ENCODE results near the gene EMC9. TPM values are rescaled to one million over a fixed set of nuclear protein-coding genes. Genes with fewer than 3 reads are reported as not detected.

EMC9 gene
- total and polyA plus RNA-seq, 4 donors, result 4.6 to 29.4 (median 20.0) TPM

DNA sequence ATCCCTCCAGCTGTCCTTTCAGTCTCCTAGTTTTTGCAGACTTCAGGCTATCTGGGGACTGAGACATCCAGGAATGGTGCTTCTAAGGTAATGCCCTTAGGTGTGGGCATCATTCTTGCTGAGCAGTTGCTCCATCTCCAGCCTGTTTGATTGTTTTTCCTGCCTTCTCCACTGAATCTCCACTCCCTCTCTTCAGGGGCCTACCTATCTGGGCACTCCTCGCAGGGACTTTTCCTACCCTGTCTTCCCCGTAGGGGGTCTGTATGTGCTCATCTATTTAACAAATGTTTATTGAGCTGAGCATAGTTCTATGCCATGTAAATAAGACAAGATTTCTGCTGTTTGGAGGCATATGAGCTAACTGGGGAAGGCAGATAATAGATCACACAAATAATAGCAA lies 8.4 kb downstream of the EMC9 start:
- Histone ChIP-seq H3K36me3 (ENCODE audit: control insufficient read depth in 4 of 4, insufficient read depth in 4 of 4, low read length in 4 of 4) (peaks cover 0 to 8% (median 5%) of the 10 kb centered on the region in 4 donors), H3K4me1 (ENCODE audit: control insufficient read depth in 5 of 5, insufficient read depth in 5 of 5, low read length in 5 of 5) (peaks cover 0 to 18% (median 7%) of the 10 kb centered on the region in 5 donors), H3K9me3 (ENCODE audit: control insufficient read depth in 4 of 4, insufficient read depth in 3 of 4, low read length in 3 of 4) (no peaks in the 10 kb centered on the region), H3K4me3 (no peak overlapping the region), H3K27ac (ENCODE audit: low read depth in 1 of 2, low read length in 1 of 2) (peak overlapping the region in 1 of 2 donors; percentile 93), H3K9ac (ENCODE audit: insufficient read depth in 1 of 2, low read length in 2 of 2) (no peak overlapping the region), H3K27me3 (ENCODE audit: control insufficient read depth in 3 of 3, insufficient read depth in 3 of 3, low read length in 2 of 3) (no peaks in the 10 kb centered on the region)
- 93 to 95% methylated on average over 2 of the region's 2 CpGs for WGBS, 2 donors
- ATAC-seq (ENCODE audit: insufficient read depth, low FRiP score) (no peak), DNase-seq (no peak)
- TF ChIP-seq, protein P1, sequence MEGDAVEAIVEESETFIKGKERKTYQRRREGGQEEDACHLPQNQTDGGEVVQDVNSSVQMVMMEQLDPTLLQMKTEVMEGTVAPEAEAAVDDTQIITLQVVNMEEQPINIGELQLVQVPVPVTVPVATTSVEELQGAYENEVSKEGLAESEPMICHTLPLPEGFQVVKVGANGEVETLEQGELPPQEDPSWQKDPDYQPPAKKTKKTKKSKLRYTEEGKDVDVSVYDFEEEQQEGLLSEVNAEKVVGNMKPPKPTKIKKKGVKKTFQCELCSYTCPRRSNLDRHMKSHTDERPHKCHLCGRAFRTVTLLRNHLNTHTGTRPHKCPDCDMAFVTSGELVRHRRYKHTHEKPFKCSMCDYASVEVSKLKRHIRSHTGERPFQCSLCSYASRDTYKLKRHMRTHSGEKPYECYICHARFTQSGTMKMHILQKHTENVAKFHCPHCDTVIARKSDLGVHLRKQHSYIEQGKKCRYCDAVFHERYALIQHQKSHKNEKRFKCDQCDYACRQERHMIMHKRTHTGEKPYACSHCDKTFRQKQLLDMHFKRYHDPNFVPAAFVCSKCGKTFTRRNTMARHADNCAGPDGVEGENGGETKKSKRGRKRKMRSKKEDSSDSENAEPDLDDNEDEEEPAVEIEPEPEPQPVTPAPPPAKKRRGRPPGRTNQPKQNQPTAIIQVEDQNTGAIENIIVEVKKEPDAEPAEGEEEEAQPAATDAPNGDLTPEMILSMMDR (IDR thresholded peaks at IDR 0.05; ENCODE audit: control extremely low read depth, extremely low read depth), result no peak

DNA sequence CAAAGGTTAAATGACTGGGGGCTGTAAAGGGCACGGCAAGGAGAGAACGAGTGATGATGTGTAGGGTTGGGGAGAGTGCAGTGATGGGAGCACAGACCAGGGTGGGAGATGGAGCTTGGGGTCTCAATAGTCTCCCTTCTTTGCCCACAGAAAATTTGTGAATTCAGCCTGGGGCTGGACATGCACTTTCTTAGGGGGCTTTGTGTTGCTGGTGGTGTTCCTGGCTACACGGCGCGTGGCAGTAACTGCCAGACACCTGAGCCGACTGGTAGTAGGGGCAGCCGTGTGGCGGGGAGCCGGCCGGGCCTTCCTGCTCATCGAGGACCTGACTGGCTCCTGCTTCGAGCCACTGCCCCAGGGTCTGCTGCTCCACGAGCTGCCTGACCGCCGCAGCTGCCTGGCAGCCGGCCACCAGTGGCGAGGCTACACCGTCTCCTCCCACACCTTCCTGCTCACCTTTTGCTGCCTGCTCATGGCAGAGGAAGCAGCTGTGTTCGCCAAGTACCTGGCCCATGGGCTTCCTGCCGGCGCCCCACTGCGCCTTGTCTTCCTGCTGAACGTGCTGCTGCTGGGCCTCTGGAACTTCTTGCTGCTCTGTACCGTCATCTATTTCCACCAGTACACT lies 9.2 kb downstream of the EMC9 start:
- peaks cover 0 to 17% (median 7%) of the 10 kb centered on the region in 5 donors for H3K4me1 ChIP-seq (ENCODE audit: control insufficient read depth in 5 of 5, insufficient read depth in 5 of 5, low read length in 5 of 5)
- peak overlapping the region in 1 of 2 donors; percentile 93 for H3K27ac ChIP-seq (ENCODE audit: low read depth in 1 of 2, low read length in 1 of 2)
- H3K4me3 ChIP-seq, result no peak overlapping the region
- 61 to 76% methylated on average over 24 of the region's 24 CpGs for WGBS, 2 donors
- DNase-seq (no peak), ATAC-seq (ENCODE audit: insufficient read depth, low FRiP score) (no peak)
- no peaks in the 10 kb centered on the region for H3K27me3 ChIP-seq (ENCODE audit: control insufficient read depth in 3 of 3, insufficient read depth in 3 of 3, low read length in 2 of 3)
- TF ChIP-seq, protein P1 (IDR thresholded peaks at IDR 0.05; ENCODE audit: control extremely low read depth, extremely low read depth), result no peak
- H3K36me3 ChIP-seq (ENCODE audit: control insufficient read depth in 4 of 4, insufficient read depth in 4 of 4, low read length in 4 of 4), result peaks cover 0 to under 1% (median 0%) of the 10 kb centered on the region in 4 donors
- H3K9me3 ChIP-seq (ENCODE audit: control insufficient read depth in 4 of 4, insufficient read depth in 3 of 4, low read length in 3 of 4), result no peaks in the 10 kb centered on the region
- no peak overlapping the region for H3K9ac ChIP-seq (ENCODE audit: insufficient read depth in 1 of 2, low read length in 2 of 2)

DNA sequence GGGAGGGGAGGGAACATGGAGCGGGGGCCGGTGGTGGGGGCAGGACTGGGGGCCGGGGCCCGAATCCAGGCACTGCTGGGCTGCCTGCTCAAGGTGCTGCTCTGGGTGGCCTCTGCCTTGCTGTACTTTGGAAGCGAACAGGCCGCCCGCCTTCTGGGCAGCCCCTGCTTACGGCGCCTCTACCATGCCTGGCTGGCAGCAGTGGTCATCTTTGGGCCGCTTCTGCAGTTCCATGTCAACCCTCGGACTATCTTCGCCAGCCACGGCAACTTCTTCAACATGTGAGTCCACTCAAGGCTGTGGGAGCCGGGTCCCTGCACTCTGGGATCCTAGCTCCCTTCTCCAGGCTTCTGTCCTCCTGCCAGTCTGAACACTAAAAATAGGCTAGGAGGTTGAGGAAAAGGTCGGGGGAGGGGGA lies 9.8 kb downstream of the EMC9 start:
- Histone ChIP-seq H3K9ac (ENCODE audit: insufficient read depth in 1 of 2, low read length in 2 of 2) (no peak overlapping the region), H3K4me1 (ENCODE audit: control insufficient read depth in 5 of 5, insufficient read depth in 5 of 5, low read length in 5 of 5) (peaks cover 0 to 11% (median 4%) of the 10 kb centered on the region in 5 donors), H3K27ac (ENCODE audit: low read depth in 1 of 2, low read length in 1 of 2) (peak overlapping the region; percentile 81 to 93), H3K36me3 (ENCODE audit: control insufficient read depth in 4 of 4, insufficient read depth in 4 of 4, low read length in 4 of 4) (no peaks in the 10 kb centered on the region), H3K27me3 (ENCODE audit: control insufficient read depth in 3 of 3, insufficient read depth in 3 of 3, low read length in 2 of 3) (no peaks in the 10 kb centered on the region), H3K4me3 (no peak overlapping the region), H3K9me3 (ENCODE audit: control insufficient read depth in 4 of 4, insufficient read depth in 3 of 4, low read length in 3 of 4) (no peaks in the 10 kb centered on the region)
- ATAC-seq (ENCODE audit: insufficient read depth, low FRiP score), result no peak
- TF ChIP-seq, protein P1 (IDR thresholded peaks at IDR 0.05; ENCODE audit: control extremely low read depth, extremely low read depth), result no peak
- DNase-seq, result no peak
- WGBS, 2 donors, result 83 to 92% methylated on average over 15 of the region's 15 CpGs
